Measurements from ENCODE around the gene MAFB.

Gene MAFB

DNA sequence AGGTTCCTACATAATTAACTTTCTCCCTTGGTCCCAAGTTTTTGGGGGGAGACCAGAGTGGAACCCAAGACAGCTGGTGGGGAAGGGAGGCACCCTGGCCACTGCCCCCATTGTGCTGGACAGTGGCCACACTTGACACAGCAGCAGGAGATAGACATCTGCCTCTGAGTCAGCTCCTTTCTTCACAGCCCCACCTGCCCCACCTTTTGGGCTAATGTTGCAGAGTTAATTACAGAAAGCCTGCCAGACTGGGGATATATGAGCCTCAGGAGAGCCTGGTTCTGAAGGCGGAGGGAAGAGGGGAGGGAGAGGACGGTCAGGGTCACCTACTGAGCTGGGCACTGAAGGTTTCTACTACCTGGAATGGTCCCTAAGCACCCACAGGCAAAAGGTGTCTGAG is 50.6 kb downstream of the MAFB start:
- no peak for DNase-seq (ENCODE audit: low spot score)
- TF ChIP-seq, protein P1, sequence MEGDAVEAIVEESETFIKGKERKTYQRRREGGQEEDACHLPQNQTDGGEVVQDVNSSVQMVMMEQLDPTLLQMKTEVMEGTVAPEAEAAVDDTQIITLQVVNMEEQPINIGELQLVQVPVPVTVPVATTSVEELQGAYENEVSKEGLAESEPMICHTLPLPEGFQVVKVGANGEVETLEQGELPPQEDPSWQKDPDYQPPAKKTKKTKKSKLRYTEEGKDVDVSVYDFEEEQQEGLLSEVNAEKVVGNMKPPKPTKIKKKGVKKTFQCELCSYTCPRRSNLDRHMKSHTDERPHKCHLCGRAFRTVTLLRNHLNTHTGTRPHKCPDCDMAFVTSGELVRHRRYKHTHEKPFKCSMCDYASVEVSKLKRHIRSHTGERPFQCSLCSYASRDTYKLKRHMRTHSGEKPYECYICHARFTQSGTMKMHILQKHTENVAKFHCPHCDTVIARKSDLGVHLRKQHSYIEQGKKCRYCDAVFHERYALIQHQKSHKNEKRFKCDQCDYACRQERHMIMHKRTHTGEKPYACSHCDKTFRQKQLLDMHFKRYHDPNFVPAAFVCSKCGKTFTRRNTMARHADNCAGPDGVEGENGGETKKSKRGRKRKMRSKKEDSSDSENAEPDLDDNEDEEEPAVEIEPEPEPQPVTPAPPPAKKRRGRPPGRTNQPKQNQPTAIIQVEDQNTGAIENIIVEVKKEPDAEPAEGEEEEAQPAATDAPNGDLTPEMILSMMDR (IDR thresholded peaks at IDR 0.05; ENCODE audit: extremely low read depth, missing control alignments) = no peak

DNA sequence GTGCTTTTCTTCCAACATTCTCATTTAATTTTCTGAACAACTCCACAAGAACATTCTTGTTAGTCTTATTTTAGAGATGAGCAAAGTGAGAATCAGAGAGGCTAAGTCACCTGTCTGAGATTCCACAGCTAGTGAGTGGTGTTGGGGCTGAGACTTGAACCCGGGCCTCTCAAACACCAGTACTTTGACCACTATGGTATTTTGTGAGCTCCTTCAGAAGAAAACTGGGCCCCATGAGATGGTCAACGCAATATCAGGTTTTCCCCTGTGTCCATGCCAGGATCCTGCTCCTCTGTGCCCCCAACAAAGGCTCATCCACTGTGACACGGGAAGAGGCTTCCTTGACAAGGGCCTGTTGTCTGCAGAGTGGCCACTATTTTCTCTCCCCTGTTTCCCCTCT is 51.9 kb downstream of the MAFB start:
- DNase-seq (ENCODE audit: low spot score) = no peak
- TF ChIP-seq, protein P1 (IDR thresholded peaks at IDR 0.05; ENCODE audit: extremely low read depth, missing control alignments) = no peak

DNA sequence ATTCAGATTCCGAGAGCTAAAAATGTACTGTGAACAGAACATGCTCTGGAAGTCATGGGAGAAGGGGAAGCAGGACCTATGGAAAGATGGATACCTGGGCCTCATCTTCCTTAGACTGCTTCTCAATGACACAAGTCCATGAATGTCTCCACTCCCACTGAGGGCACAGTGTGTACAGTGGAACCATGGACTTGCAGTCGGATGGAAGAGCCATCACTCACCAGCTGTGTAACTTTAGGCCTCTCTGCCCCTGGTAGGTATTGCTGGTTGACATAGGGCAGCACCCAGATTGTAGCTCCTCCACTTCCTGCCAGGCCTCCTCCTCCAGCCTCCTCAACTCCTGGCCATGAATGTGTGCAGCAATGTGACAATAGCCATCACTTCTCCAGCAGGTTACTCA is 52.5 kb downstream of the MAFB start:
- TF ChIP-seq, protein P1 (IDR thresholded peaks at IDR 0.05; ENCODE audit: extremely low read depth, missing control alignments) = no peak
- no peak for DNase-seq (ENCODE audit: low spot score)

DNA sequence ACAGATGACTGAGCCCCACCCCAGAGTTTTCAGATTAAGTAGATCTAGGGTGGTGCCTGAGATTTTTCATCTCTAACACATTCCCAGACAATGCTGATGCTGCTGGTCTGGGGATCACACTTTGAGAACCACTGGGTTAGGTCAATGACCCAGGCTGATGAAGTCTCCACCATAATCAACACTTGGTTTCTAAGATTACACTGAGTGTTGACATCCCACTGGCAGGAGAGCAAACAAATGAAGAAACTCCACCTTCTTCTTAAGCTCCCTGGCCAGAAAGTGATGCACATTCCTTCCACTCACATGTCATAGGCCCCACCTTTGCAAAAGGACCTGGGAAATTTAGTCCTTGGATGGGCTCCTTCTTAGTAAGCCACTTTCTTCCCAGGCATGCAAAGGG is 53.1 kb downstream of the MAFB start:
- DNase-seq (ENCODE audit: low spot score) = no peak
- TF ChIP-seq, protein P1 (IDR thresholded peaks at IDR 0.05; ENCODE audit: extremely low read depth, missing control alignments) = no peak
